Activated CD4-positive, alpha-beta T cell treated with anti-CD3 and anti-CD28 coated beads for 4 hours (primary cell): ENCODE measurements around the gene CDH23.

Experiments
- DNase-seq, 2 donors: peaks; one replicate each; pipeline ENCODE4 v3.0.0-alpha.2; 2020

Gene CDH23

GRCh38 chr10:71423901-71424300, 27.2 kb downstream of the CDH23 start:
- DNase-seq: no peak

GRCh38 chr10:71424496-71425194, 27.9 kb downstream of the CDH23 start:
- DNase-seq: no peak

- DNase-seq: no peak
Observed at GRCh38 chr10:71426058-71426605, 29.4 kb downstream of the CDH23 start.

GRCh38 chr10:71427246-71427645, 30.5 kb downstream of the CDH23 start:
- no peak for DNase-seq

- no peak for DNase-seq
Observed at GRCh38 chr10:71429304-71429703, 32.6 kb downstream of the CDH23 start.

- no peak for DNase-seq
Observed at GRCh38 chr10:71429929-71430328, 33.2 kb downstream of the CDH23 start.

GRCh38 chr10:71431239-71432100, 34.8 kb downstream of the CDH23 start:
- no peak for DNase-seq

- no peak for DNase-seq
Observed at GRCh38 chr10:71432101-71432905, 35.6 kb downstream of the CDH23 start.

- DNase-seq: no peak
Observed at GRCh38 chr10:71432956-71433767, 36.4 kb downstream of the CDH23 start.

GRCh38 chr10:71433768-71434744, 37.3 kb downstream of the CDH23 start:
- no peak for DNase-seq

GRCh38 chr10:71434760-71435394, 38.2 kb downstream of the CDH23 start:
- DNase-seq: no peak

- DNase-seq: no peak
Observed at GRCh38 chr10:71435571-71436267, 39.0 kb downstream of the CDH23 start.

GRCh38 chr10:71436268-71437125, 39.8 kb downstream of the CDH23 start:
- DNase-seq: no peak

GRCh38 chr10:71437537-71438092, 40.9 kb downstream of the CDH23 start:
- DNase-seq: no peak

- no peak for DNase-seq
Observed at GRCh38 chr10:71438761-71439160, 42.0 kb downstream of the CDH23 start.

- DNase-seq: no peak
Observed at GRCh38 chr10:71439670-71440425, 43.1 kb downstream of the CDH23 start.

- no peak for DNase-seq
Observed at GRCh38 chr10:71440506-71441035, 43.9 kb downstream of the CDH23 start.
